Stomach smooth muscle (tissue), 2 donors: ENCODE data around the gene FANCC.
"Not testable (repeated sequence)": the region's sequence is repeated elsewhere in the genome, so short reads cannot be mapped to it uniquely, and the experiment has no call there.

Experiments
- H3K27ac ChIP-seq: one replicate; pipeline ENCODE4 v1.7.0; 2013; ENCODE audit warnings: mild to moderate bottlenecking, low read length, inconsistent platforms
- H3K27me3 ChIP-seq, 2 donors: one replicate each; pipeline ENCODE4 v1.7.0; 2013; ENCODE audit warnings: low read length in 2 of 2; ENCODE audit not compliant: insufficient read depth in 2 of 2, control insufficient read depth in 1 of 2
- H3K36me3 ChIP-seq, 2 donors: one replicate each; pipeline ENCODE4 v1.7.0; 2013; ENCODE audit warnings: low read length in 2 of 2; ENCODE audit not compliant: control insufficient read depth in 2 of 2, insufficient read depth in 2 of 2
- H3K4me1 ChIP-seq: one replicate; pipeline ENCODE4 v1.7.0; 2013; ENCODE audit warnings: low read length; ENCODE audit not compliant: control insufficient read depth, insufficient read depth
- H3K4me3 ChIP-seq, 2 donors: one replicate each; pipeline ENCODE4 v1.7.0; 2013; ENCODE audit warnings: low read length in 2 of 2
- H3K9ac ChIP-seq, 2 donors: one replicate each; pipeline ENCODE4 v1.7.0; 2013; ENCODE audit warnings: low read length in 2 of 2, mild to moderate bottlenecking in 1 of 2
- H3K9me3 ChIP-seq, 2 donors: one replicate each; pipeline ENCODE4 v1.7.0; 2013; ENCODE audit warnings: low read length in 2 of 2; ENCODE audit not compliant: control insufficient read depth in 2 of 2
- donor health status: healthy.
- donor health status: Pancreatic carcinoma.

The FANCC gene

DNA sequence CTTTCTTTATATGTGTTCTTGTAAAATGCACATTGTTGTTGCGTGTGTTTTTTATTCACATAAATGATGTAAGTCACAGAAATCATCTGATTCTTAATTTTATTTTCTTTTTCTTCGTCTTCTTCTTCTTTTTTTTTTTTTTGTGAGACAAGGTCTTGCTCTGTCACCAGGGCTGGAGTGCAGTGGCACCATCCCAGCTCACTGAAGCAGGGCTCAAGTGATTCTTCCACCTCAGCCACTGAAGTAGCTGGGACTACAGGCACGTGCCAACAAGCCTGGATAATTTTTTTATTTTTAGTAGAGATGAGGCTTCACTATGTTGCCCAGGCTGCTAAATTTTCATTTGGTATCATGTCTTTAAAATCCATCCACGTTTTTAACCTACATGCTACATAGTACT lies 28.5 kb upstream of the FANCC start:
- Histone ChIP-seq H3K9me3 (no peaks in the 10 kb centered on the region), H3K4me3 (no peak overlapping the region), H3K27me3 (peaks cover 11 to 19% of the 10 kb centered on the region in 2 donors)

DNA sequence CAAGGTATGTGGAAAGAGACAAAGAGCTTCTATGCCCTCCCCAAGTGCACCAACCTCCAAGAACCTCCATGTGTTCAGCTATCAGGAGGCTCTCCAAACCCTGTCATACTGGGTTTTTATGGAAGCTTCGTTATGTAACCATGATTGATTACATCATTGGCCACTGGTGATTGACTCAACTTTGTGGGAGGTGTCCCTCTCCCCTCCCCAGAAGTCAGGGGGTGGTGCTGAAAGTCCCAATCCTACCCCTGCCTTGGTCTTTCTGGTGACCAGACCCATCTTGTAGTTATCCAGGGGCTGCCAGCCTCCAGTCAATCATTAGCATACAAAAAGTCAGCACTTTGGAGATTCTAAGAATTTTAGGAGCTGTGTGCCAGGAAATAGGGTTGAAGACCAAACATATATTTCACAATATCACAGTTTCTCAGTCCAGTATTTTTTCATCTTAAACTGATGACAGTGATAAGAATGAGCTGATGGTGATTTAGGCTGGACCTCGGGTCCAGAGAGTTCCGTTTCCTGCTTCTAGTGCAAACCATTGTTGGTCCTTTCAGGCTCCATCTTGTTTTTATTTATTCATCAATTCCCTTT lies 27.3 kb upstream of the FANCC start:
- peaks cover 10 to 14% of the 10 kb centered on the region in 2 donors for H3K27me3 ChIP-seq
- H3K9ac ChIP-seq = no peak overlapping the region
- H3K9me3 ChIP-seq = no peaks in the 10 kb centered on the region
- no peak overlapping the region for H3K27ac ChIP-seq
- H3K36me3 ChIP-seq = no peaks in the 10 kb centered on the region
- H3K4me1 ChIP-seq = peaks cover 5% of the 10 kb centered on the region
- H3K4me3 ChIP-seq = no peak overlapping the region

More for the DNA sequence above, 28.5 kb upstream of the FANCC start:
- H3K9ac ChIP-seq = no peak overlapping the region
- no peaks in the 10 kb centered on the region for H3K36me3 ChIP-seq
- H3K4me1 ChIP-seq = peaks cover 5% of the 10 kb centered on the region
- H3K27ac ChIP-seq = no peak overlapping the region

DNA sequence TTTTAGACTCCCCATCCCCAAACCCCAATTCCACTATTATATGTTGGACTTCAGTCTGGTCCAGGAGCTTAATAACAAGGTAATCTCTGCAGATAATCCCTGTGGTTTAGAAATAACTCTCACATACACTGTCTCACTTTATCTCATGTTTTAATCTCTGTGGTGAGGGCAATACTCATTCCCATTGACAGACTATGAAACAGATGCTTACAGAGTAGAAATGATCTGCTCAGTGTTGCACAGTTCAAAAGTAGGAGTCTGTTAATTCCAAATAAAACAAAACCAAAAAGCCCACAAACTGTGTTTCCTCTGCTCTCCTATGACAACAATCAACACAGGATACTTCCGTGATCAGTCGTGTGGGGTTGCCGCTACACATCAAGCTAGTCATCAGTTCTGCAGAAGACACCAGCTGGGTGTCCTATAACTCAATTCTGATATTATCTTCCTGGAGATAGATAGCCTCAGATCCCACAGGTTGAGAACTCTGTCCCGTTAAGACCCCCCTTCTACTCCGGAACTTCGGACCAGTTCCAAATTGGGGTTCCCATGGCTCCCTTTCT lies 26.3 kb upstream of the FANCC start:
- H3K36me3 ChIP-seq = no peaks in the 10 kb centered on the region
- H3K27me3 ChIP-seq = peaks cover 3 to 4% of the 10 kb centered on the region in 2 donors
- no peak overlapping the region for H3K9ac ChIP-seq

DNA sequence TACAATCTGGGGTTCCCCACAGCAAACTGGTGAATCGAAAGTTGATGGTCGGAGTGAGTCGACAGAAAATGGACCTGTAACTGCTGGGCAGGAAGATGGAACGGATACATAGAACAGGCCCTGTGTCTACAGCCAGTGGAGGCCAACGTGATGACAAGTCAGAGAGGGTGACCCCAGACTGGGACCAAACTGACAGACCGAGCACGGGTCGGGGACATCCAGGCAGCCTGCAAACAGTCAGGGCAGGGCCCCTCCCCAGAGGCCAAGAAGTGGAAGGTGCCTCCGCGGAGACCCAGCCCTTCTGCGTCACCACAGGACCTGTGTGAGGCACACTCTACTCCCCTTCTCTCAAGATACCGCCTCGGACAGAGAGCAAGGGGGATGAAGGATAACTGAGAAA lies 25.1 kb upstream of the FANCC start:
- Histone ChIP-seq H3K27me3 (no peaks in the 10 kb centered on the region), H3K9me3 (no peaks in the 10 kb centered on the region), H3K9ac (no peak overlapping the region), H3K4me1 (no peaks in the 10 kb centered on the region), H3K4me3 (no peak overlapping the region), H3K27ac (no peak overlapping the region), H3K36me3 (no peaks in the 10 kb centered on the region)

More for the DNA sequence above, 26.3 kb upstream of the FANCC start:
- Histone ChIP-seq H3K4me1 (no peaks in the 10 kb centered on the region), H3K9me3 (no peaks in the 10 kb centered on the region), H3K27ac (no peak overlapping the region), H3K4me3 (no peak overlapping the region)

DNA sequence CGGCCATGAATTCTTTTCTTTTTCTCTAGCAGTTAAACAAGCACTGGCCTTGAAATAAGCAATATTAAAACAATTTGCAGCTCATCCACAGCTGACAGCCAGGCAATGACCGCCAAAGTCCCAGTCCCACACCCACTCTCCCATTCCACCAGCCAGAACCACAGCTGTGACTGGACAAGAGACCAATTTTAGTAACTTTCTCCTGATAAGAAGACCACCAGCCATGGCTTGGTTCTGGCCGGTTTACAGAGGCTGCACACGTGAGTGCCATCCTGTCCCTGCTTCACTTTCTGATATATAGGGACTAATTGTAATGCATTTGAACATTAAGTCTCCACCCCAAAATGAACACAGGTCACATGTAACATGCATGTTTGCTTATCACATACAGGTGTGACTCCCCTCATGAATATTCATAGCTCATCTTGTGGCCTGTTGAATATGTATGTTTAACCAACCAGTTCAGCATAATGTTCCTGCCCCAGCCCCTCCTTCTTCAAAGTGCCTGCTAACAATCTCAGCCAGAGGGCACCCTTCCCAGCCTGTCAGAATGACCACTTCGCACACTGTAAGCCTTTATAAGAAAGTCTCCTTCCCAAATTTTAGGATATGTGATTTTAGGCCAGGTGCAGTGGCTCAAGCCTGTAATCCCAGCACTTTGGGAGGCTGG lies 23.9 kb upstream of the FANCC start:
- H3K9me3 ChIP-seq = no peaks in the 10 kb centered on the region
- no peaks in the 10 kb centered on the region for H3K27me3 ChIP-seq
- H3K27ac ChIP-seq = no peak overlapping the region
- no peaks in the 10 kb centered on the region for H3K36me3 ChIP-seq
- no peak overlapping the region for H3K4me3 ChIP-seq
- no peaks in the 10 kb centered on the region for H3K4me1 ChIP-seq
- H3K9ac ChIP-seq = no peak overlapping the region

DNA sequence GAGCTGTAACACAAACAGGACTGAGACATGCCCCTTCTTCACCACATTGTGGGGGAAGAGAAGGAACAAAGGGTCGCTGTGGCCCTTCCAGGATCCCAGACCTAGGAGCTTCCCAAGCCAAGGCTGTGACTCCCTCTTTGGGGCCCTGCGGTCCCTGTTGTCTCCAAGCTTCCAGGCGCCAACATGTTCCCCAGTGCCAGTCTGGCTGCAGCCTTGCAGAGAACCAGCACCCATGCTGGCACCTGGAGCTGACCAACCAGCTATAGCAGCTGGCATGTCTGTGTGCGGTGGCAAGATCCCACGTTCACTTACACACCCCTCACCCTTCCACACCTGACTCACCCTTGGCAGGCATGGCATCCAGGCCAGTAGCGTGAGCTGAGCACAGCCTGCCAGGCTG lies 20.7 kb upstream of the FANCC start:
- no peaks in the 10 kb centered on the region for H3K4me1 ChIP-seq
- no peak overlapping the region for H3K4me3 ChIP-seq
- H3K9ac ChIP-seq = no peak overlapping the region
- H3K9me3 ChIP-seq = no peaks in the 10 kb centered on the region
- H3K27ac ChIP-seq = no peak overlapping the region
- no peaks in the 10 kb centered on the region for H3K36me3 ChIP-seq
- H3K27me3 ChIP-seq = no peaks in the 10 kb centered on the region

DNA sequence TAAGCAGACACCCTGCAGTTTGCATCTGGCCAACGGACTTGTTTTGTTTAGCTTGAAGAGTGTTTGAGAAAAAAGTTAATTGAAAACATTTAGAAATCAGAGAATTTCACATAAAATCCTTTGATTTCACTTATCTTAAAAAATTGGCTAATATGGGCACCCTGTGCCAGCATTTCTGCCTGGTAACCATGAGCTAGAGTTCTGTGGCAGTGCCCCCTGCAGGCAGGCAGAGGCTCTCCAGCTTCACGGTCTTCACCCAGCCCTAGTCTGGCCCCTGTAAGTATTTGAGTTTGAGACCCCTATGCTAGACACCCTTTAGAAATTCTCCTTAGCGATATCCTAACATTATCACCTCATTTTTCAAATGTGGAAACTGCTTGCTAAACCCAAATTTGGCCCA lies 18.8 kb upstream of the FANCC start:
- H3K9me3 ChIP-seq = no peaks in the 10 kb centered on the region
- H3K9ac ChIP-seq = no peak overlapping the region
- no peaks in the 10 kb centered on the region for H3K36me3 ChIP-seq
- H3K4me3 ChIP-seq = no peak overlapping the region
- no peaks in the 10 kb centered on the region for H3K27me3 ChIP-seq
- H3K4me1 ChIP-seq = no peaks in the 10 kb centered on the region
- no peak overlapping the region for H3K27ac ChIP-seq

DNA sequence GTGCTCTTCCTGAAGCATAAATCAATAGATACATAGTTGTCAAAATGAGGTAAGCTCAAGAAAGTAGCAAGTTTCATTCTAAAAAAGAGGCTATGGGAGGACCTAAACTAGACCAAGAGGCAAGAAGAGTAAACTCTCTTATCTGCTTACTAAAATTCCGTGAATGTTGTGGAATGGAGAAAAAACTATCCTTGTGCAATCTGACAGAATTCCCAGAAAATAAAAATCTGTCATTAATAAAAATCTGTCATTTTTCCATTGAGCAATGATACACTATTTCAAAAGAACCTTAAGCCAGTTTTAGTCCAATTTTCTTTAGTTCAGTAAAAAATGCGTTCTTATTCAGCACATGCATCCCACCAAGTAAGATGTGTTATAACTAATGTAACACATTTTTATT lies 15.9 kb upstream of the FANCC start:
- no peak overlapping the region for H3K27ac ChIP-seq
- no peak overlapping the region for H3K4me3 ChIP-seq
- no peak overlapping the region for H3K9ac ChIP-seq
- no peaks in the 10 kb centered on the region for H3K36me3 ChIP-seq
- H3K4me1 ChIP-seq = no peaks in the 10 kb centered on the region
- H3K27me3 ChIP-seq = no peaks in the 10 kb centered on the region
- H3K9me3 ChIP-seq = no peaks in the 10 kb centered on the region

DNA sequence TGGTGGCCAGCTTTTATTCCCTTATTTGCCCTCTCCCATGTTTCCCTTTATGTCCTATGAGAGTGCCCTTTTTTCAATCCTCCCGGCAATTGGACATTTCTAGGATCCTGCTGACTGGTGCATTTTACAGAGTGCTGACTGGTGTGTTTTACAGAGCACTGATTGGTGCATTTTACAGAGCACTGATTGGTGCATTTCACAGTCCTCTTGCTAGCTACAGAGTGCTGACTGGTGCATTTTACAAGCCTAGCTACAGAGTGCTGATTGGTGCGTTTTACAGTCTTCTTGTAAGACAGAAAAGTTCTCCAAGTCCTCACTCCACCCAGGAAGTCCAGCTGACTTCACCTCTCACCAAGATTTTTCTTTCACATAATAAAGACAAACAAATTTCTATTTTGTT lies 15.4 kb upstream of the FANCC start:
- no peak overlapping the region for H3K4me3 ChIP-seq
- no peaks in the 10 kb centered on the region for H3K36me3 ChIP-seq
- H3K27me3 ChIP-seq = no peaks in the 10 kb centered on the region
- no peaks in the 10 kb centered on the region for H3K9me3 ChIP-seq
- no peak overlapping the region for H3K9ac ChIP-seq
- no peak overlapping the region for H3K27ac ChIP-seq
- H3K4me1 ChIP-seq = no peaks in the 10 kb centered on the region

DNA sequence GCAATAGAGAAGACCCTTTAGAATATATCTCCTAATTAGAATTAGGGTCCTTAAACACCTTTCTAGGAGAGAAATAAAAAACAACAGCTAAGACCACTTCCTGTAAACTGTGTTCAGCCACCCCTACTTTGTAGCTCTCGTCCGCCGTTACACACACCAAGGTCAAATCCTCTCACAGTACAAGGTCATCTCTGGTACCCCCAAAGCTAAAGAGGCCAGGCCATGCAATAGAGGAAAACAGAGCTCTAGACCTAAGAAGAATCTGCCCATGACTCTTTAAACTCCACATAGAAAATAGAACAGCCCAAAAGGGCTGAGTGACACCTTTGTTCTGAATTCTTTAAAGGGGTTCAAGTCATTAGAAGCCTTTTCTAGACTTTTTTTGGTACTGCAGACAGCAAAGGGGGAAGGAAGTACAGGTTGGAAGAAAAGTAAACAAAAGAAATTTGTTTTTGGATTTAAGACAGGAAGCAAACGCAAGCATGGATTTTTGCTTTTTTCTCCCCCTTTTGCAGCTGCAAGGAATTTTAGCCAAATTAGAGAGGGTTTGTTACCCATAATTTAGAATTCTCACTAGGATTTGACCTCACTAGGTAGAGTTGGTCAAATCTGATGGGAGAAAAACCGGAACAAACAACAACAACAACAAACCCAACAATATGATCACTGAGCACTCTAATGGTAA lies 13.4 kb upstream of the FANCC start:
- no peak overlapping the region for H3K27ac ChIP-seq
- no peak overlapping the region for H3K4me3 ChIP-seq
- H3K4me1 ChIP-seq = no peaks in the 10 kb centered on the region
- no peaks in the 10 kb centered on the region for H3K27me3 ChIP-seq
- H3K36me3 ChIP-seq = no peaks in the 10 kb centered on the region
- H3K9me3 ChIP-seq = no peaks in the 10 kb centered on the region
- H3K9ac ChIP-seq = no peak overlapping the region

DNA sequence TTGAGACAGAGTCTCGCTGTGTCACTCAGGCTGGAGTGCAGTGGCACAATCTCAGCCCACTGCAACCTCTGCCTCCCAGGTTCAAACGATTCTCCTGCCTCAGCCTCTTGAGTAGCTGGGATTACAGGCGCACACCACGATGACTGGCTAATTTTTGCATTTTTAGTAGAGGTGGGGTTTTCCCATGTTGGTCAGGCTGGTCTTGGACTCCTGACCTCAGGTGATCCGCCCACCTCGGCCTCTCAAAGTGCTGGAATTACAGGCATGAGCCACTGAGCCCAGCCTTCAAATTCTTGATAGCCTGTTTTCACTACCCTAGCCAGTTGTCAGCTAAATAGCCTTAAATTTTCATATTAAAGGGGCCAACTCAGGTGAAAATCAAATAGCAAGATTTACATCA lies 11.6 kb upstream of the FANCC start:
- H3K27me3 ChIP-seq, H3K4me3 ChIP-seq, H3K9ac ChIP-seq, H3K27ac ChIP-seq, H3K4me1 ChIP-seq, H3K9me3 ChIP-seq, H3K36me3 ChIP-seq: not testable (repeated sequence)
